GM04504 (cell line): ENCODE measurements around the gene SLC6A2.
"Not testable (repeated sequence)": the region's sequence is repeated elsewhere in the genome, so short reads cannot be mapped to it uniquely, and the experiment has no call there.

ENCODE experiments used
- DNase-seq: peaks from one replicate; pipeline ENCODE4 v3.0.0-alpha.2; 2012; ENCODE audit warnings: low read depth

SLC6A2 gene

DNA sequence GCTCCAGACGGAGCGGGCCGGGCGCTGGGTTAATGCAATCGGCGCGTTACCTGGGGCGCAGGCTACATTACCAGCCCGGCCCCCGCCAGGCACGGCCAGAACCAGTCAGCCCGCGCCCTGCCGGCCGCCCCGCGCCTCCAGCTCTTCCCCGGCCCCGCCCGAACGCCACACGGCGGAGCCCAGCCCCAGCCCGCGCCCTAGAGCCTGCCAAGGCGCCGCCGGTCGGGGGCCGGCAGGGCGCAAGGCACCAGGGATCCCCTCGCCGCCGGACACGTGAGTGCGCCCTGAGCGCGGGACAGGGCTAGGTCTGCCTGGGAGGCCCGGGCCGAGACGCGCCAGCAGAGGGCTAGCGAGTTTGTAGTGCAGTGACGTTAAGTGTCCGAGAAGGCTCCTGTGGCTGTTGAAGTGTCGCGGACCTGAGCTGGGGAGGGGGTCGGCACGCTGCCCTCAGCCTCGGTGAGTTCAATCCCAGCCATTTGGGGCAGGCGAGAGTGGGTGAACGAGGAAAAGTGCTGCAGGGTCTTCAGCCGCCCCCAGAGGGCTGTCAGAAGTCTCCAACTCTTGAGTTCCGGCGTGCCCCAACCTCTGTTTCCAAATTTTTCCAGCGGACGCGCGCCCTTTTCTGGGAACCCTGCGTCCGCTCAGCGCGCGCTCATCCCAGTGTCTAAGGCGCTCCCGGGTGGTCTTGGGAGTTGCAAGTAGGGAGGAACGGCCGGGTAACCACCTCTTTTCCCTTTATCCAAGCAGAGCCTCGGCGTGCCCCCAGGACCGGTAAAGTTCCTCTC, at the start of gene SLC6A2:
Gene SLC6A2, plus strand, starts transcription at position 92 of the 785 bp plus-strand sequence. CDS start 707 bp downstream, outside the sequence.
- DNase-seq: no peak

DNA sequence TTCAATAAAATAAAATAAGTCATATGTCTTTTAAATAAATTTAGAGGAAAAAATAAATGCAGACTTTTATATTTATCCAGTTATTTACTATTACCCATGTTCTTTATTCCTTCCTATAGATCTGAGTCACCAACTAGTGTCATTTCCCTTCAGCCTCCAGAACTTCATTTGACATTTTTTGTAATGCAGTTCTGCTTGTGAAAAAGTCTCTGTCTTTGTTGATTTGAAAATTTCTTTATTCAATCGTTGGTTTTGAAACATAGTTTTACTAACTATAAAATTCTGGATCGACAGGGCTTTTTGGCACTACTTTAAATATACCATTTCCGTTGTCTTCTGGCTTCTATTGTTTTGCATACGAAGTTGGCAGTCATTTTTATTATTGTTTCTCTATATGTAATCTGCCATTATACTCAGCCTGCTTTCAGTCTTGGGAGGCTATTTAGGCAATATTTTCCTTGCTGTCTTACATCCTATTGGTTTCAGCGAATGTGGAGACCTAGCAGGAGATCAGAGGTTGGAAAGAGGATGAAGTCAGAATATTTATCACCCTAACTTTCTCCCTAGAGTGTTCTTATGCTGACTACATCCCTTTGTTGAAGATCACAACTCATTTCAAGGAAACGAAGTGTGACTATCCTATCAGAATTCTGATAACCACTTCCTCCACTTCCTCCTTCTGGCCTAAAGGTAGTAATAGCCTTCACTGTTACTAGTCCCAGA, 42.0 kb upstream of the SLC6A2 start:
- no peak for DNase-seq

DNA sequence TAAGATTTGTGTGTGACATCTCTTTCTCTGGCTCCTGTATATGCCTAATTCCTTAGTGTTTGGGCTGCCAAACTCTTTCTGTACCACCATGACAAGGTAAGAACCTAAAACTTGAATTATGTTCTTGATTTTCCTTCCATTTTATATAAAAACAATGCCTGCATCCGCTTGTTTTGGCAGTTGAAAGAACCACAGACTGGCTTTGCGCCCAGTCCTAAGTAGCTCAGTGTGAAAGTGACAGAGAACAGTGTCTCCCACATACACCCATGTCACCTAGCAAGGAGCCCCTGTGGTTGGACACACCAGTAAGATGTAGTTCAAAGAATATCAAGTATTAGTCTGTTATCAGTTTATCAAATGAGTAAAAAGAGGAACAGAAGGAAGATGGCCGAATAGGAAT, 40.7 kb upstream of the SLC6A2 start:
- DNase-seq: no peak

DNA sequence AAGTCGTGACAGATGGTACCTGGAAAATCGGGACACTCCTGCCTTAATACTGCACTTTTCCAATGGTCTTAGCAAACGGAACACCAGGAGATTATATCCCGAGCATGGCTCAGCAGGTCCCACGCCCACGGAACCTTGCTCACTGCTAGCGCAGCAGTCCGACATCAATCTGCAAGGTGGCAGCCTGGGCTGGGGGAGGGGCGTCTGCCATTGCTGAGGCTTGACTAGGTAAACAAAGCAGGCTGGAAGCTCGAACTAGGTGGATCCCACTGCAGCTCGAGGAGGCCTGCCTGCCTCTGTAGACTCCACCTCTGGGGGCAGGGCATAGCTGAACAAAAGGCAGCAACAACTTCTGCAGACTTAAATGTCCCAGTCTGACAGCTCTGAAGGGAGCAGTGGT, 40.1 kb upstream of the SLC6A2 start:
- not testable (repeated sequence) for DNase-seq

DNA sequence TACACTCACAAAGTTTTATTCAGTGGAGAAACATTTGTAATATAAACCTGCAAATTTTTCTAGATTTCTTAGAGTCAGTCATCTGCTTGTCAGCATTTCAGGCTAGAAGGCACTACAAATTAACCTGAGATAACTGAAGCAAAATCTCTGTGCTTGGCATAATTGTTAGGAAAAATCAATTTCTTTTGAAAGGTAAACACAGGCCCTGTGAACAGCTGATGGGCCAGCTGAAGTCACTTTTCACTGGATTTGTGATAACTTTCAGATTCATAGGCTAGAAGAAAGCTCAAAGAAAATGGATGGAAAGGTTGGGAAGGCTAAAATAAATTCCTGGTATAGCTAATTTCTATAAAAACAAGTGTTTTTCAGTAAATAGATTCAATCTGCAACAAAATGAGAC, 34.0 kb upstream of the SLC6A2 start:
- no peak for DNase-seq

DNA sequence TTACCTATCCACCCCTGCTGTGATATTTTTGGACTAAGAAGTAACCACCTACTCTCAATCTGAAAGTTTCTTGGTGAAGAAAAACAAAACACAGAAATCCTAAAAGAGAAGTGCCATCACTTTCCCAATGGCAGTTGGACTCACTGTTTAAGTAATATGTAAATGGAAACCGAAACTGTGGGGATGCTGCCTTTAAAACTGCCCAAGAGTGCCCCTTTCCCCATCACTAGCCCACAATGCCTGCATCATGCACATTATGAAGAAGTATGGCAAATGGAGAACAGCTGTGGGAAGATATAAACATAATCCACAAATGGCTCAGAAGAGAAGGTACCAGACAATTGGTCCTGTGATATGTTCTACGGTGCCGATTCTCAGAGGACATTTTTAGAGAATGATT, 33.5 kb upstream of the SLC6A2 start:
- no peak for DNase-seq

DNA sequence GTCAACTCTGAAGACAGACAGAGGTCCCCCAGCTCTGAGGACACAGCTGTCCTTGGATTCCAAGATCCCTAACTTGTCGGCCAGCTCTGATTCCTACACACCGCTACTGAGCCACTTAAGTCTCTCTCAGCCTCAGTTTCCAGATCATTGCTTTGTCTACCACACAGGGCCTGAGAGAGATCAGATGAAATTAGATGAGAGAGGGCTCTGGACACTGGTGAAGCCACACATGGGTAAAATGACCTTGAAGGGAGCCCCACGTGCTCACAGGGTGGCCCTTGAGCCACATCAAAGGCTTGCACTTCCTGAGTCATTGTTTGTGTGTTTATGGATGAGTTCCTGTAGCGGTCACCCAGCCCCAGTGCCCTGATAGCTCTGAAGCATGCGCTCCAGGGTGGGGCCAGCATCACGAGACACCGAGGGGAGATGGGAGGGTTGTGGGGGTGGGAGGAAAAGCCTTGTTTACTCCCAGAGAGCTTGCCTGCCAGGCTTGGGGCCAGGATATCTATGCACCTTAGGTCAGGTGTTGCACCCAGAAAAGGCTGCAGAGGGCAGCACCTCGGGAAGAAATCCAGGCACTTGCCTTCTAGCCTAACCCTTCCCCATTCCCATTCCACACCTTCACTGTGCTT, 32.7 kb upstream of the SLC6A2 start:
- no peak for DNase-seq

DNA sequence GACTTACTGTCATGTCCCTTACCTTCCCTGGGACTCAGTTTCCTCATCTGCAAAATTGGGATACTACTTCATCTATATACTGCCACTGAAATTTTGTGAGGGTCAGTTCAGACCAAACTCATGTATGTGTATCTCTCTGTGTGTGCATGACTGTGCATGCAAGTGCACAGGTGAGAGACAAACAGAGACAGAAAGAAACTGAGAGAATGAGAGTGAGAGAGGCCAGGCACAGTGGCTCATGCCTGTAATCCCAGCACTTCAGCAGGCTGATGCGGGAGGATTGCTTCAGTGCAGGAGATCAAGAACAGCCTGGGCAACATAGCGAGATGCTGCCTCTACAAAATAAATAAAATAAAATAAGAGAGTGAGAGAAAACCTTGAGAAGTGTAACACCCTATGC, 32.1 kb upstream of the SLC6A2 start:
- DNase-seq: no peak

DNA sequence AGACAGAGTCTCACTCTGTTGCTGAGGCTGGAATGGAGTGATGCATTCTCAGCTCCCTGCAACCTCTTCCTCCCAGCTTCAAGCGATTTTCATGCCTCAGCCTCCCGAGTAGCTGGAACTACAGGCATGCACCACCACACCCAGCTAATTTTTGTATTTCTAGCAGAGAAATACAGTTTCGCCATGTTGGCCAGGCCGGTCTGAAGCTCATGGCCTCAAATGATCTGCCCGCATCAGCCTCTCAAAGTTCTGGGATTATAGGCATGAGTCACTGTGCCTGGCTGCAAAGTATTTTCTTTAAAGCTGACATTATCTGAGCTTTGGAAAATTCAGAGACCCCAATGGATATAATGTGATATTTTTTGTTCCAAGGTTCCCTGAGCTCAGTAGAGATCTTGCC, 31.1 kb upstream of the SLC6A2 start:
- DNase-seq: no peak

DNA sequence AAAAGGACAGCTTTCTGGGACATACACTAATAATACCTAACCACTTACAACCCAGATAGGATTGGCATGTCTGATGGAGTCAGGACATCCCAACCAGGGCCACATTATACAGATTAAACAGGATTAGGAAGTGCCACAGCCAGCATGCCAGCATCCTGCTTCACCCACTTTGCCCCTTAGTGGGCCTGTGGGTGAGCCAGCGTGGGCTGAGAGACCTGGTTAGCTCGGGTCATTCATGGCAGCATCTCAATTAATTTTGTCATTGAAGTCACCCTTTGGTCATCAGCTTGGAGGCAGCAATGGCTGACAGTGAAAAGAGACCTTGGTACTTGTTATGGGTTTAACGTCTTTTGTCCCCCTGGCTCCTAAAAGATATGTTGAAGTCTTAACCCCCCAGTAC, 29.9 kb upstream of the SLC6A2 start:
- DNase-seq: no peak

DNA sequence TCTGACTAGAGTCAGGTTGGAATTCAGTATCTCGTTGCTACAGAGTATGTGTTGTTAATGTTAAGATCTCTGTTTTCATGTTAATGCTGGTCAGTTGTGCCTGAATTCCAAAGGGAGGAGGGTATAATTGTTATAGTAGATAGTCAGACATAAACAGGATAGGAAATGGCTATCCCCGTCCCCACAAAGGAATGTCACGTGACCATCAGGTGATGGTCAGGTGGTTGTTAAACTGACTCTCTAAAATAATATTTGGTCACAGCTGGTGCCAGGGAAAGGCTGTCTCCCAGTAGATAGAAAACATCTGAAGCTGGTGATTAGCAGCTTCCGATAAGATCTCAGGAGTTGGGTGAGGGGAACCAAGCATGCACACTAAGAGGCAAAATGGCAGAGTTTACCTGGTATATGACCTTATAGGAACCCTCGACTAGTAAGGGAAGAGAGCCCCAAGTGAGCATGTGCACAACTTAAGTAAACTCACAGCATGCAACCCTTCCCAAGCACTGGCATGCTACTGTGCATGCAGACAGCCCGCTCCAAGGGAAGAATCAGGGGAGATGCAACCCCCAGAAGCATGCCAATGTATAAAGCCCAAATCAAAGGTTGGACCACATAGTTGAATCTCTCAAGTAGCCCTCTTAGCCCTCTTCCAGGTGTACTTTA, 27.4 kb upstream of the SLC6A2 start:
- DNase-seq: no peak

DNA sequence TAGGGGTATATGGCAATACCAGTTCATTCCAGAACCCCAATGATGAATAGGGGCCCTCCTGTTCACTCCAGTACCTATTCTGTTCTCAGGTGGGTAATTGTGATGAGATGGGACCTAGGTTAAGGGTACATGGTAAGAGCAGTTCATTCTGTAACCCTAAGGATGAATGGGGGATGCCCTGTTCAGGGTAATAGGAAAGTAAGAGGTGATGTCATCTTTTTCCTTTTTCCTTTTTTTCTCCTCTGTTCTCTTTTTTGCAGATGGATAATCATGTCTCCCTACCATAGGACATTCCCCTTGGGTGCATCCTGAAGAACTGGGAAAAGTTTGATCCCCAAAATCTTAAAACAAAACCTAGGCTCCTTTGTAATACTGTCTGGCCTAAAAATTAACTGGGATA, 25.0 kb upstream of the SLC6A2 start:
- DNase-seq: no peak

DNA sequence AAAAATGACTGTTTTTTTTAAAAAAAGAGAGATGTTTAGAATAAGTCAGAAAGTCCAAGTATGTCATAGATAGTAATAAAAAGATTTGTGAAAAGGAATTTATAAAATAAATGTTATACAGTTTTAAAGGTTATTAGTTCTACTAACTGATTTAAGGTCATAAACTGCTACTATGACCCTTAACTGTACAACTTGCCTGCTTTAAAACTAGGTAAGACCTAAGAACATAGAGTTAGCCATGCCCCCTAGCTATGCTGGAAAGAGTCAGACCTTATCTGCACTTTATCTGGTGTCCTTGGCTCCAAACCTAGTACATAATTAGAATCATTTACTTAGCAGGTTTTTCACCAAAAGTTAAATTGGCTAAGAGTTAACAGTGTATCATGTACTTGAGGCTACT, 23.5 kb upstream of the SLC6A2 start:
- no peak for DNase-seq

DNA sequence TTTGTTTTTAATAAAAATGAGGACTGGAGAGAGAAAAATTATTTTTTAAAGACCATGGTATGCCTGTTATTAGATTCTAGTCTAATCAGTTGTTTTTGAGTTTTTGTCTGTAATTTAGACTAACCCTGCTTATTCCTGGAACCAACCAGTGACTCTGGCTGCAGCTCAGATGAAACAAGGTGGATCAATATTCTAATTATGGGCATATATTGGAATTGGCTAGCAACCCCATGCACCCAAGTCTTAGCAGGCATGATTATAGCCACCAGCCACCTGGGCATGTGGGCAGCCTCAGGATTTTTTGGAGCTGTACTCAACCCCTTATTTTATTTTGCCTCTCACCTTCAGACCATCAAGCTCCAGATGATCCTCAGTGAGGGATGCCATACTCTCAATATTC, 21.6 kb upstream of the SLC6A2 start:
- no peak for DNase-seq

DNA sequence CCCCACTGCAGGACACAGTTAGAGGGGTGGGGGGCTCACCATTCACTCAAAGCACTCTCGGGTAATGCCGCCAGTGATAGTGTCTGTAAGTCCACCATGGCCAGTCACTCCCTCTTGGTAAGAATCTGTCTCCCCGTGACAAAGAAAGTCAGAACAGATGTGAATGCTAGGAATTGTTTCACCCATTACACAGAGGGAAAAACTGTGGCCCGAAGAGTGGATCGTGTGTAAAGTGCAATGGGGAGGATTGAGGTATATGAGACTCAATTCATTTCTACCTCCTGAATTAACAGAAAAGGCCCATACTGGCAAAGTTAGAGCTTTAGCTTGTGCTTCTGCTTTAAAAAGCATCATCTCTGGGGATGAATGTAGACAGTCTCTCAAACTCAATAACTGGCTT, 17.5 kb upstream of the SLC6A2 start:
- no peak for DNase-seq

DNA sequence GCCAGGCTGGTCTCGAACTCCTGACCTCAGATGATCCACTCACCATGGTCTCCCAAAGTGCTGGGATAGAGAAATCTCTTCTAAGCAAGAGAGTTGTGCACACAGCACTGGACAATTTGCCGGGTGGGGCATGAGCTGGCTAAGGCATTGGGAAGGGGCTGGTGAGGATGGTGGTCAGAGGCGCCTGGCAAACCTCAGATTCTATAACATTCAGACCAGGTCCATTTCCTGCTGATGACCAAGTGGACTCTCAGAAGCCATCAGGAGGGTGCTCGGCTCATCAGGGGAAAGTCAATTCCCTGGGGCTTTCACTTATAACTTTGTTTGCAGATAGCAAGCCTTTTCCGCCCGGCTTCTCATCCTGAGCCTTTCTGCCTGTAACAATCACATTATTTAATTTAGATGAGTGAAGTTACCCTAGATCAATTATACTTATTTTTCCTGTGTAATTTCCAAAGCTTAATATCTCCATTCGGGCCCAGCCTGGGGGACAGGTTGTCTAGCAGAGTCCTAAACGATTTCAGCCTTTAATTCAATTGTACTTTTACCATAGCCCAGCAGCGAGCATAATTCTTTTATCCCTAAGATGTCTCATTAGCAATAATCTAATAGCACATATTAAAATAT, 15.0 kb upstream of the SLC6A2 start:
- DNase-seq: no peak

DNA sequence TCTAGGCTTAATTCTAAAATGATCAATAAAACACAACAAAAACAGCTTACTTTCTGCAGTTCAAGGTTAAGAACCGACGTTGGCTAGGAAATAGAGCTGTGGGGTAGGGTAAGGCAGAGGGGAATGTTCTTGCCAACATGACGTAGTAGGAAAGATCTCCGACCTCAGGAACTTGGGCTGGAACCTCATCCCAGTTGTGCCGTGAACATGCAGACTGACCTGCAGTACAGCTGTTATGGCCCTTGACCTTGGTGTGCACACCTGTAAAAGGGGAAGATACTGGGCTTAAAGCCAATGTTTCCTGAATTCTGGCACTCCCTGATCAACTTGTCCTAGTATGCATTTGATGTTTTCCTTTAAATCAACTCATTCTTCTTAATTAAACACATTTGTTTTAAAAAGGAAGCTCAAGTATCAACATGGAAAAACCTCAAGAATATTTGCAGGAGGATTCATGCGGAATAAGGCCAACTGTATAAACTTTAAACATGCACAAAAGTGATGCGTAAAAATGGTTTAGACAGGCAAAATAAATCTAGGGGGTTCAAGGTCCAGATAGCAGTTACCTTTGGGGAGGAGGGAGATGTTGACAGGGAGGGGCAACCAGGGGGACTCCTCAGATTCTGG, 14.2 kb upstream of the SLC6A2 start:
- DNase-seq: no peak

DNA sequence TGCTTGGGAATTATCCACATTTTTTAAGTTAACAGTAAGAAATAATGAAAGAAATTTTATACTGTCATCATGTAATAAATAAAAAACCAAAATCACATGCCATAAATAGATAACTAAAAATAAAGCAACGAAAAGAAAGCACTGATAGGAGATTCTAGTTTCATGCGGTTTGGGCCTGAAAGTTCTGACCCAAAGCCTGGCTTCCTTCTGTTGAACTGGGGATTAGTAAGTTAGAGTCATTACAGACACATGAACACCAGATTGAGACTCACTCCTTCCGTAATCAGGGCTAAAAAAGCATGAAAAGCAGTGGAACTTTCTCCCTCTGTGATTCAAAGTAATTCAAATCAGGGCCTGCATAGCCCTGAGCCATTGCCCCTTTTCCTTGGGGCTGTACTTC, 13.2 kb upstream of the SLC6A2 start:
- no peak for DNase-seq

DNA sequence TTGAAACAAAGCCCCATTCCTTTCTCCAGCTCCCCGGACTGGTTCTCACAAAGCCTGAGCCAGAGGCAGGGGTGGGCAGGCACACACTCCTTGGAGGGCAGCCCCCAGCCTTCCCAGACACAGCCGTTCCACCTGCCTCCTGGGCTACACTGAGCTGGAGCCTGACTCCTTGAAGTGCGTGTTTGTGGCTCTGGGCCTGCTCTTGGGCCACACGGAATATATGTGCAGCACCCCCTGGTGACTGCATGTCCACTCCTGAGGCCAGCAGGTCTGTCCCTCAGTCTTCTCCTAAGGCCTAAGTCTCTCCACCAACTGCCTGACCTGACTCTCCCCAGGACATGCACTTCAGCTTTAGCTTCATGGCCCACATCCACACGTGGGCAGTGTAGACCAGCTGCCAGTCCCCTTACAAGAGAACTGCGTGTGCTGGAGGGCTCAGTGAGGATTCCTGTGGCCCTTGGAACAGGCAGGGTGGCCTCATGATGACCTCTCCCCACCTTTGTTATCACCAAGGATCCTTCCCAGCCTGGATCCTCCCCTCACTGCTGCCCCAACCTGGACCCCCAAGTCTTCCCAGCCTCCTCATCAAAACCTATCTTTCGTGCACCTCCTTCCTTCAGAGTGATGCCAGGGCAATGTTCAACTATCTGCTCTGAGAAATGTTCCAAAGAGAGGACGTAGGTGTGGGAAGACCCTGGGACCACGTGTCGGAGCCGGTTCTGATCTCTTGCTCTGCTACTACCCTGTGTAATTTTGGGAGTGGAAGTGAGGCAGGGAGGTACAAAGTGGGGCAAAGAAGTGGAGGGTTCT, 12.4 kb upstream of the SLC6A2 start:
- no peak for DNase-seq

DNA sequence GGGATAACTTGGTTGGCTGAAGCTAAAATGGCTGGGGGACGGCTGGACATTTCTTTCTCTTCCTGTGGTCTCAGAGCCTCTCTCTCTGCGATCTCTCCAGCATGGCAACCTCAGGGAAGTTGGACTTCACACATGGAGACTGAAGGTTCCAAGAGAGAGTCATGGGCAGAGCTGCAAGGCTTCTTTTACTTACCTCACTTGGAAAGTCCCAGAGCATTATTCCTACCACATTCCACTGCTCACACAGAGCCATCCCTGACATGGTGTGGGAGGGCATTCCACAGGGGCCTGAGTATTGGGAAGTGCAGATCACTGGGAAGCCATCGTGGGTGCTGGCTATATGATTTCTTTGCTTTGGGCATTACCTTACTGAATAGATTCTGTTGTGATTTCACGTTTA, 9.8 kb upstream of the SLC6A2 start:
- no peak for DNase-seq

DNA sequence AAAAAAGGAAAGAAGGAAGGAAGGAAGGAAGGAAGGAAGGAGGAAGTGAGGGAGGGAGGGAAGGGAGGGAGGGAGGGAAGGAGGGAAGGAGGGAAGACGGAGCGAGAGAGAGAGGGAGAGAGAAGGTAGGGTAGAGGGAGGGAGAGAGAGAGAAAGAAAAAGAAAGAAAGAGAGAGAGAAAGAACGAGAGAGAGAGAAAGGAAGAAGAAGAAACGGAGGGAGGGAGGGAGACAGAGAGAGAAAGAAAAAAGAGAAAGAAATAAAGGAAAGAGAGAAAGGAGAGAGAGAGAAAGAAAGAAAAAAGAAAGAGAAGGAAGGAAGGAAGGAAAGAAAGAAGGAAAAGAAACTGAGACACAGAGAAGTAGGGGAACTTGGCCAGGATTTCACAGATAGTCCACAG, 8.4 kb upstream of the SLC6A2 start:
- no peak for DNase-seq
